Lower leg skin (tissue), 4 donors: ENCODE results near the gene PRR20D. TPM values are rescaled to one million over a fixed set of nuclear protein-coding genes. Genes with fewer than 3 reads are reported as not detected.

Source experiments
- total RNA-seq, 4 donors: library from RNA; depleted of rRNA; stranded (reverse); fragments of >200 nt; gene quantifications; one replicate each; pipeline ENCODE4 v1.1.0, GENCODE V29; 2016

PRR20D gene
- total RNA-seq, 4 donors from 2014 or later: not detected

Other genes starting within 250 kb of the PRR20D start
- gene PRR20A, start 19.7 kb upstream of the PRR20D start, total RNA-seq: not detected
- not detected for gene PRR20B, start 13.1 kb upstream of the PRR20D start, total RNA-seq
- gene PRR20C, start 6.6 kb upstream of the PRR20D start, total RNA-seq: not detected
- not detected for gene PRR20E, start 6.6 kb downstream of the PRR20D start, total RNA-seq